Ammon's horn (tissue), 1 donor: ENCODE measurements around the gene TAX1BP3.

Source experiments
- DNase-seq: peaks from one replicate; pipeline ENCODE4 v3.0.0-alpha.2; 2016; ENCODE audit warnings: low spot score

Gene TAX1BP3

DNA sequence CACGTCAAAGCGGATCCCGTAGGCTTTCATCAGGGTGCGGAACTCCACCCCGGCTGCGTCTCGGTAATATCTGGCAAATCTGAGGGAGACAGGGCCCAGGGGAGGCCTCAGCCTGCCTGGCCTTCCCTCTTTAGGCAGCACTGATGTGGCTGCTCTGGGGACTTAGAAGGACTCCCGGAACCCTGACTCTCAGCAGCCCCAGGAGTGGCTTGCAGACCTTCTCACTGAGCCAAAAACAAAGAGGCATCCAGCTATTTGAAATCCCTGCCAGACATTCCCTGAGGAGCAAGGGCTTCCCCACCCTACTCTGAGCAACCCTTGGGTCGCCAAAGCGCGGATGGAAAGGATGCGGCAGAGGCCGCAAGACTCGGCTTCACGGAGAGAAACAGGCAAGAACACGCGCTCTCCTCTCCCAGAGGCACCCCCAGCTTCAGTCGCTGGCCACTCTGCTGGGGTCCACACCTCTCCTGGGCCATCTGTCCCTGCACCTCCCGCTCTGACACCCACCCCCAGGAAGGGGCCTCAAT is 19.7 kb upstream of the TAX1BP3 start:
- no peak for DNase-seq

DNA sequence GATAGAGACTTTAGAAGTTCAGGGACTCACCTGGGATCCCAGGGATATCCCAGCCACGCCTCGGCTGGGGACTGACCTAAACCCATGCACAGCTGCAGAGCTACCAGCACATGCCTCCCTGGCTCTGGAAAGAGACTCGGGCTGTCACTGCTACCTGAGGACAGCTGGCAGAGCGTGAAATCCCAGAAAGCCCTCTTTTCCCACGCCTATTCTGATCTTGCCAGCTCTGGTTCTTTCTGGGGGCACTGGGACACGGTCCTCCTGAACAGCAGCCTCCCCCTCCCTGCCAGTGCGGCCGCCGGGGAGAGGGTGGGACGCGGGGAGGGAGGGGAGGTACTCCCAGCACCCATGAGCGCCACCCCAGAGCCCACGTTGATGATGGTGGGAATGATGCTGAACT is 16.8 kb upstream of the TAX1BP3 start:
- no peak for DNase-seq

GRCh38 chr17:3683054-3683511 is 14.7 kb upstream of the TAX1BP3 start:
- DNase-seq = no peak

GRCh38 chr17:3682033-3682432 is 13.7 kb upstream of the TAX1BP3 start:
- DNase-seq = no peak

- no peak for DNase-seq
These were observed 13.2 kb upstream of the TAX1BP3 start for GRCh38 chr17:3681565-3681964.

GRCh38 chr17:3681057-3681456 is 12.7 kb upstream of the TAX1BP3 start:
- DNase-seq = no peak

DNA sequence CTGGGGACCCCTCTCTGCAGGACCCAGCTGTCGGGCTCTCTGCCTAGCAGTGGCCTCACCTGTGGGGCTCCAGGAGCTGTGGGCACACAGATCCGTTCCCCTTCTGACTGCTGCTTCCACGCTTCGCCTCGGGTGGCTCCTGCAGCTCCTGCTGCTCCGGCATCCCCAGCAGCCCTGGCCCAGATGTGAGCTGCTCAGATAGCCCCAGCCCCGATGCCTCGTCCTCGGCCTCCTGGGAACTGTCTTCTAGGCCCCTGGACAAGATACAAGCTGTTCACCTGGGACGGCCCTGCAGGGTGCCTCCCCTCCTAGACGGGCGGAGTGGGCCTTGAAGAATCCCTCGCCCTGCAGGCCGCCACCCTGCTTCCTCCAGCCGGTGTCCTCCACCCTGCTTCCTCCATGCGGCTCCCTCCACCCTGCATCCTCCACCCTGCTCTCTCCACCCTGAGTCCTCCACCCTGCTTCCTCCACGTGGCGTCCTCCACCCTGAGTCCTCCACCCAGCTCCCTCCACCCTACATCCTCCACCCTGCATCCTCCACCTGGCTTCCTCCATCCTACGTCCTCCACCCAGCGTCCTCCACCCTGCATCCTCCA is 11.3 kb upstream of the TAX1BP3 start:
- DNase-seq = no peak

DNA sequence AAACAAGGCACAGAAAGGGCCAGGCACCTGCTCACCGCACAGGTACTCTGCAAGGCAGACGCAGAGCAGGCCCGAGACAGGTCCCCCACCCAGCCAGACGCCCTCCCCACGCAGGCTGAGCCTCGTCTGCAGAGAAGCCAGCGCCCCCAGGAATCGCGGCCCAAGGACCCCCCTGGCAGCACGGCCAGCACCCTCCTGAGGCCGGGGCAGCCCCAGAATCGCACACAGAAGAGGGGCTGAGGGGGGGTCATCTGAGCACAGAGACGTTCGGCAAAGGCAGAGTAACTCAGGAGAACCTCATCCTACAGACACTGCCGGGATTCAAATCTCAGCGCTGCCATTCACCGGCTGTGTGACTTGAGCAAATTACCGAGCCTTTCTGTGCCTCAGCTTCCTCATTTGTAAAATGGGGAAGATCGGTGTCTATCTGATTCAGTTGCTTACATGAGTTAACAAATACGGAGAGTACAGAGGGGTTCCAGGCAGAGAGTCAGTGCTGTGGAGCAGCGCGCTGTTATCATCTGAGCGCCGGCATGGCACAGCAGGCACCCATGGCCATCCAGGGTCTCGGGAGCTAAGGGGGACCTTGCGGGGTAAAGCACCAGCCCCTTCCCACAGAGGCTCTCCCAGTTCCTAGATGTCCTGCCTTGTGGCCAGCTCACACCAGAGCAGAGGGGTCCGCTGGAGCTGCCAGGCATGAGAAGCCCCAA is 10.6 kb upstream of the TAX1BP3 start:
- DNase-seq = no peak

DNA sequence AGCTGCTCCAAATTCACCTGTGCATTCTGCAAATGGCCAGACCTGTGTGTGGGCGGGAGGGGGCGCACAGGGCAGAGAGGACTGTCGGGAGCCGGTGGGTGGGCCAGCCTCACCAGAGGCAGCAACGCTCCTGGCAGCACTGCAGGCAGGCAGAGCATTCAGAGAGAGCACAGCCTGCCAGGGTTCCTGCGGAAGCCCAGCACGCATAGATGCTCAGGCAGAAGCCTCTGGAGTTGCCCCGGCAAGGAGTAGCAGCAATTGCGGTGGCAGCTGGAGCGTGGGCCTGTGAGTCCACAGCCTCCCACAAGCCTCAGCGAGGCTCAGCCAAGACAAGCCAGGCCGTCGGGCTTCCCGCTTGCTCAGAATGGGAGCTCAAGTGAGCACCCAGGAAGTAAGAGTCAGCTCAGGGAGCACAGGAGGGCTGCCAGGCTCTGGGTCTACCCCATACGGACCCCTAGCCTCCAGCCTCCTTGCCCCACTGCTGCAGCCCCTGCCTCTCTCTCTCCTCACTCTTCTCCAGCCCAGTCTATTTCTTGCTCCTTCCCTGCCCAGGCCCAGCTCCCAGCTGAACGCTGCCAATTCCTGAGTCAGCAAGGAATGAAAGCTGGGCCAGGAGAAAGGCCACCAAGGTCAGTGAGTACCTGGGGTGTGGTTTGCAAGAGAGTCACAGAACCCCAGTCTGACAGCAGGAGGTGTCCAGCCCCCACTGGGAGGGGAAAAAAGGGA is 9.9 kb upstream of the TAX1BP3 start:
- DNase-seq = peak; percentile 67

- DNase-seq = no peak
These were observed 7.5 kb upstream of the TAX1BP3 start for GRCh38 chr17:3675886-3676285.

DNA sequence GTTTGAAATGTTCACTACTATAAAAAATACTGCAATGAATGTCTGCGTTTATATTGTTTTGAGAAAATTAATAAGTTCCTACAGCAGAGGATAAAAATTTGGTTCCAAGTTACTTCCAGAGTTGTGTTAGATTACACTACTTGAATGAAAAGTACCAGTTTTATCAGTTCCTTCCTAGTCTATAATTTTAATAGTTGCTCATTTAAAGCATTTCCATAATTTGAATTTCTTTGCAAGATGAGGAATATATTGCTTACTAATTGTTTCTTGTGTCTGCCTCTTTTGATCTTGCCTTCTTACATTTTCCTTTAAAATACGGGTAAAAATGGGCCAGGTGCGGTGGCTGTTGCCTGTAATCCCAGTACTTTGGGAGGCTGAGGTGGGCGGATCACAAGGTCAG is 4.2 kb upstream of the TAX1BP3 start:
- no peak for DNase-seq

DNA sequence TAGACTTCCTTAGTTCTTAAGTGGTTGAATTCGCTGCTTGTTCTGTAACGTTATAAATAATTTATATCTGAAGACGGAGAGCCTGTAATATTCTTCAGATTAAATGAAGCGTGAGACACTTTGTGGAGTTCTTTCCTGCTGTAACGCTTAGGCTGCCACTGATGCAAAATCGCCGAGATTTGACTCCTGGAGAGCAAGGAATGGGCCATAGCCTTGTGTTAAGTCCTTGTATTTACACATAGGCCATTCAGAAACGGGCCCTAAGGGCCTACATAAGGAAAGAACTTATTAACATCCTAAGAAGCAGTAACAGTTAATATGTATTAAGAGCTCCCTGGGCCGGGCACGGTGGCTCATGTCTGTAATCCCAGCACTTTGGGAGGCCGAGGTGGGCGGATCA is 1.2 kb upstream of the TAX1BP3 start:
- no peak for DNase-seq

GRCh38 chr17:3669085-3669347 is 638 bp upstream of the TAX1BP3 start:
- DNase-seq = no peak

- DNase-seq = peak; percentile 60
These were observed 756 bp downstream of the TAX1BP3 start for GRCh38 chr17:3667366-3668278.

DNA sequence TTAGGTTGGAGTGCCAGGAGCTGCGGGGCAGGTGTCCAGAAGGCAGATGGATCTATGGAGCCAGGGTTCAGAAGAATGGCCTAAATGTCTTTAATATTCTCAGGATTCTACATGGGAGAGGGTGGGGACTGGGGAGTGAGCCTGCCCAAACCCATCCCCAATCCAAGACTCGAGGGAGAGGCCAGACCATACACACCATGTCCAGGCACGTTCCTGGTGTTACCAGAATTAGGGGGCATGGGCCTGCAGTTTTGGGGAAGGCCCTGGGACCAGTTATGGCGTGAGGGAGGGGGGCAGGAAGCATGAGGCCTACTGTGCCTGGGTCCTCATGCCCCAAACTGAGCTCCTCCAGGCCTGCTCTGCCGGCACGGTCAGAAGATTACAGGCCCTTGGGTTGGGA is 1.9 kb downstream of the TAX1BP3 start:
- DNase-seq = no peak

DNA sequence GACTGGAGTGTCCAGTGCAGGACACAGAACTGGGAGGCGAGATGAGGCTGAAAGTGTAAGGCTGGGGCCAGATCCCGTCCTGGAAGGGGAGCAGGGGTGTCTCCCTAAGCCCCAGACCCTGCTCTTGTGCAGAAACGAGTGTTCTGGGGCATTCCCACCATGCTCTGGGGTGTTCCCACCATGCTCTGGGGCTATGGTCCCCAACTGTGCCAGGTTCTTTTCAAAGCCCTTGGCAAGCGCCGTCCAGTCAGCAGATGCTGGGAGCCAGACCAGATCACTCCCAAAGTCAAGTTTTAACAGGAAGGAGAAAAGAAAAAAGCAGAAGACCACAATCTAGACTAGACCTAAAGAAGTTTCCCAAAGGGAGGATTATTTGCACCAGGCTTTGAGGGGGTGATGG is 2.5 kb downstream of the TAX1BP3 start:
- DNase-seq = peak; percentile 55

GRCh38 chr17:3663102-3664011 is 5.0 kb downstream of the TAX1BP3 start:
- DNase-seq = no peak

DNA sequence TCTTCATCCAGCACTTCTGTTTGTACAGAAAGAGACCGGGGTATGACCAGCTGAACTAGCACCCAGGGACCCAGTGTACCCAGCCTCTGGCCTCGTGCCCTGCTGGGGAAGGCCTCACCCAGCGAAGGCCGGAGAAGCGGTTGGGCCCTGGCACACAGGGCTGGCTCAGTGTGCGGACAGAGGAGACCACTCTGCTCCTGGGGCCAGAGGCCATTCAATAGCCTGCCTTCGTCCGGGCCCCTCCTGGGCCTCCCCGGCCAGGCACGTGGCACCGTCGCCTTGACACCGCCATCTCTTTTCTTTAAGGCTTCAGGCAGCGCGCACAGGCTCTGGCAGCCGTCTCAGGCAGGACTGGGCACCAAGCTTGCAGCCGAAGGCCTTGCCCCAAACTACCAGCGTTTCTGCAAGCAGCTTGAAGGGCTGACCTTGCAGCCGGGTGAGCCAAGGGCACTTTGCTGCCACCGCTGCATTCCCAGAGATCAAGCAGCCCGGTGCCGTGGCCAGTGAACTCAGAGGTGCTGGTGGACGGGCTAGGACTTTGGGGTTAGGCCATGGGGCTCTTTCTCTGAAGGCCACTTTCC is 8.0 kb downstream of the TAX1BP3 start:
- peak; percentile 52 for DNase-seq

DNA sequence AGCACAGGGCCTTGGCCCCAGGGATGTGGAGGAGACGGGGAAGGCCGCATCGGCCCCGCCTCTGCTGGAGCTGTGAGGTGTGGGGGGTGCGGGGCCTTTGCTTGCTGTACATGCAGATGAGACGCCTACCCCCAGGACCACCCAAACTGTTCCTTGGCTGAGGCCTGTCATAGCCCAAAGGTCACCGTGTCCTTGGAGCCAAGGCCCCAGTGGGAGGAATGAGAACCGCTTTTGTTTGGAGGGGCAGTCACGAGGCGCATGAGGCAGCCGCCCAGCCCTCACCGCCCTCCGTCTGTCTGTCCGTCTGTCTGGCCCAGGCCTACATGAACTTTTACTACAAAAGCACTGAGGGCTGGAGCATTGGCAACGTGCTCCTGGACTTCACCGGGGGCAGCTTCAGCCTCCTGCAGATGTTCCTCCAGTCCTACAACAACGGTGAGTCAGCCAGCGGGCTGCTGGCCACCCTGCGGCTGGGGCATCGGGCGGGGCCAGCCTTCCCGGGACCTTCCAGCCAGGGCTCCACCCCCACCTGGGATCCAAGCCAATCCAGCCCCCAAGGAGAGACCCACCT is 8.8 kb downstream of the TAX1BP3 start:
- peak; percentile 57 for DNase-seq

DNA sequence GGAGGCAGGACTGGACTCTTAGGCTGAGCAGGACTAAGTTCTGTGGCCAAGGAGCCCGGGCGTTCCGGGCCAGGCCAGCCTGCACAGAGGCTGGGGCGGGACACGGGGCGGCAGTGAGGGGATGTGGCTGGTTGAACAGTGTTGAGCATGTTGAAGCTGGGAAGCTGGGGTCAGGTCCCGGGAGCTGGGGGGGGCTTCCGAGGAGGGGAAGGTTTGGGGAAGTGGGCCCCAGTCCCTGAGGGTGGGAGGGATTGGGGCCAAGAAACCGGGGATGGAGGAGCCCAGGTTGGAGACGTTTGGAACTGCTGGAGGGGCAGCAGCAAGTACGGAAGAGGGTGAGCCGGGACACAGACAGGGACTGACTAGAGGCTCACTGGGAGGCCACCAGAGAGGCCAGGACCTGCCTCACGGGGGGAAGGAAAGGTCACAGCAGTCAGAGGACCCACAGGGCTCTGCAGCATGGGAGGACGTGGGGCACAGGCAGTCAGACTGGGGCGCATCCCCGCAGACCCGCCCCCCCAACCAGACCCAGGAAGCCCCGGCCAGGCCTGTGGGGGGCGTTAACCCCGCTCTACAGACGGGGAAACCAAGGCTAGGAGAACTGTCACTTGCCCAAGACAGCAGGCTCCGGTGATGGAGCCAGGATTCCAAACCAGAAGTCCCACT is 9.5 kb downstream of the TAX1BP3 start:
- no peak for DNase-seq
